HG03520 (cell line): ENCODE measurements around the gene NPHP3.
"Not testable (repeated sequence)": the region's sequence is repeated elsewhere in the genome, so short reads cannot be mapped to it uniquely, and the experiment has no call there.

Experiments used
- ATAC-seq: cut with Tn5 transposase; IDR thresholded peaks from one replicate; pipeline ENCODE4 v1.9.1; 2021; ENCODE audit warnings: mild to moderate bottlenecking, moderate library complexity; ENCODE audit not compliant: unreplicated experiment

NPHP3 gene

GRCh38 chr3:132722165-132723023, at the start of gene NPHP3:
NPHP3 (minus strand) TSS chr3:132722409; CDS start chr3:132722355, 54 bp downstream.
- ATAC-seq: peak; percentile 78

- no peak for ATAC-seq
Observed at GRCh38 chr3:132758740-132759139, 36.5 kb upstream of the NPHP3 start.

- ATAC-seq: no peak
Observed at GRCh38 chr3:132756108-132756650, 34.0 kb upstream of the NPHP3 start.

- ATAC-seq: no peak
Observed at GRCh38 chr3:132753946-132754345, 31.7 kb upstream of the NPHP3 start.

GRCh38 chr3:132749786-132750185, 27.6 kb upstream of the NPHP3 start:
- no peak for ATAC-seq

- not testable (repeated sequence) for ATAC-seq
Observed at GRCh38 chr3:132746720-132747119, 24.5 kb upstream of the NPHP3 start.

GRCh38 chr3:132738314-132738713, 16.1 kb upstream of the NPHP3 start:
- no peak for ATAC-seq

- ATAC-seq: no peak
Observed at GRCh38 chr3:132735589-132735988, 13.4 kb upstream of the NPHP3 start.

- ATAC-seq: no peak
Observed at GRCh38 chr3:132730891-132731580, 8.8 kb upstream of the NPHP3 start.

GRCh38 chr3:132726341-132726823, 4.2 kb upstream of the NPHP3 start:
- no peak for ATAC-seq

- ATAC-seq: no peak
Observed at GRCh38 chr3:132723024-132723950, 1.1 kb upstream of the NPHP3 start.

- peak; percentile 26 for ATAC-seq
Observed at GRCh38 chr3:132721479-132722164, 587 bp downstream of the NPHP3 start.

- no peak for ATAC-seq
Observed at GRCh38 chr3:132720228-132720627, 2.0 kb downstream of the NPHP3 start.

GRCh38 chr3:132716372-132716771, 5.8 kb downstream of the NPHP3 start:
- ATAC-seq: no peak

- no peak for ATAC-seq
Observed at GRCh38 chr3:132713977-132714727, 8.1 kb downstream of the NPHP3 start.

- ATAC-seq: no peak
Observed at GRCh38 chr3:132710311-132710710, 11.9 kb downstream of the NPHP3 start.

- ATAC-seq: no peak
Observed at GRCh38 chr3:132709761-132710160, 12.4 kb downstream of the NPHP3 start.

GRCh38 chr3:132703733-132704132, 18.5 kb downstream of the NPHP3 start:
- no peak for ATAC-seq

- no peak for ATAC-seq
Observed at GRCh38 chr3:132695422-132695821, 26.8 kb downstream of the NPHP3 start.
